HG02759 (cell line): ENCODE results near the gene SPAG8.

Experiments used
- ATAC-seq: cut with Tn5 transposase; IDR thresholded peaks from one replicate; pipeline ENCODE4 v1.9.1; 2021; ENCODE audit warnings: mild to moderate bottlenecking, moderate library complexity; ENCODE audit not compliant: unreplicated experiment

Gene SPAG8

DNA sequence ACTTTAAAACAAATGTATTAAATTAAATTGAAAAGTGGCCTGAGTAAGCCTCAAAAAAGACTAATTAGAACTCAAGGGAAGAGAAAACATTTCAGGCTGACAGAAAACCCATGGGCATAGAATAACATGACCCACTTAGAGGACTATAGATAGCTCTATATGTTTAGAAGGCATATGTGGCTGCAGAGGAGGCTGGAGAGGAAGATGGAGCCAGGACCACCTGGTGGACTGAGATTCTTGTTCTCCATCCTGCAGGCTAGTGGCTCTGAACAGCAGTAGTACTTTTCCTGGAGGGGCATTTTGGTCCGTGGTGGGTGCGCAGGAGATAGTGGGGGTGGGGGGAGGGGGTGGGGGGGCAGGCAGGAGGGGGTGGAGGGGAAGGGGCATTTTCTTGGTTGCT is 31.0 kb downstream of the SPAG8 start:
- ATAC-seq, result no peak

- no peak for ATAC-seq
Measured at GRCh38 chr9:35778496-35778895, 33.6 kb downstream of the SPAG8 start.

DNA sequence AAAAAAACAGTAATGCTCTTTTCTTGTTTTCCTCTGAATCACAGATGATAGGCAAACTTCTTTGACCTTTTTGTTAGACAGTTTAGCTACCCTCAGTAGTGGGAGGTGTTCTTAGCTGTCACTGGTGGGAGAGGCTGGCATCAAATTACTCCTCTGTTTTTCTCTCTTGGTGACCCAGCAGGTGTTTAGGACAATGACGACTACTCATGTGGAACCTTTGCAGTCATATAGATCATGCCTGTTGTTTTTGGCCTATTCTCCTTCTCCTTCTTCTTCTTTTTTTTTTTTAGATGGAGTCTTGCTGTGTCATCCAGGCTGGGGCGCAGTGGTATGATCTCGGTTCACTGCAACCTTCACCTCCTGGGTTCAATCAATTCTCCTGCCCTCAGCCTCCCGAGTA is 36.0 kb downstream of the SPAG8 start:
- peak; percentile 53 for ATAC-seq

GRCh38 chr9:35774907-35775635 is 37.0 kb downstream of the SPAG8 start:
- ATAC-seq, result no peak

DNA sequence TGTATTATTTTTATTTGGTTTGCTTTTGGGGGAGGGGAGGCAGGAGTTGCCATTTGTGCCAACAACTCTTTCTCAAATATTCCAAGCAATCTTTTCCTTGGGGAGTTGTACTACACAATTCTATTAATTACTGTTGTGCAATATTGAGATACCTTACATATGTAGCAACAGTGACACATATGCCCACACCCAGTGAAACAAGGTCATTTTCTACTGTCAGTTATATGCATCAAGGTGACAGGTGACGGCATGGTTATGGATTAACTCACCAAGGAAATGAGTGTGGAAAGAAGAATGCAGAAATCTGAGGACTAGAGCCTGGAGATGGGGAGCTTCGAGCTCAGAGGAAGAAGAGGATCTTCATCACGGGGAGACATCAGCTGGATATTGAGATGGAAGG is 40.1 kb downstream of the SPAG8 start:
- no peak for ATAC-seq

DNA sequence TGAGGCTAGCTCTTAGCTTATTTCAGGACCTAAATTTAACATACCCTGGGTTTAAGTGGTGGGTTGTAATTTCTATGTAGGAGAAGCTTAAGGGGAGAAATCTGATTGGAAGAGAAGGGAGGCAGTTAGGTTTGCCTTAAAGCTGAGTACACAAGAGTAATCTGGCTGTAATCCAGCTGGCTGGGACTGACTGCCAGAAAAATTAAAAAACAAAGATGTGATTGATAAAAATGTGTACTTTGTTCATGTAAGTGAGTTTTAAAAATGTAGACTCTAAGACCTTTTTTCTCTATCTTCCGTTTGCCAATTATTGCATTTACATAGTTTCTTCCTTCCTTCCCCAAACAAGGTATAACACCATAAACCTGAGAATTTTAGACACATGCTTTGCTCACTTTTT is 40.5 kb downstream of the SPAG8 start:
- ATAC-seq, result no peak

DNA sequence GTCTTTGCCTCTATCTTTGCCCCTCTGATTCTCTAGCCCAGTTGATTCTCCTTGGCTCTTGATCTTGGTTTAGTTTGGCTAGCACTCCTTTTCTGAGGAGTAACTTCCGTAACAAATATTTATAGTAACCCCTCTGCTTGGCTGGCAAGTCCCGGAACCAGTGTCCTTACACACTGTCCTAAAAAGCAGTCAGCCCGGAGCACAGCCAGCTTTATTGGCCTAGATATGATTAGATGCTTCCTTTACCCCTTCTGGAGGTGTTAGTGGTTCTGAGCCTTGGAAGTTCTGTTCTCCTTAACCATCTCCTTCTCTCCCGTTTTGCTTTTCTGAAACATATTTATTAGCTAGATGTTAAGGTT is 41.0 kb downstream of the SPAG8 start:
- no peak for ATAC-seq

DNA sequence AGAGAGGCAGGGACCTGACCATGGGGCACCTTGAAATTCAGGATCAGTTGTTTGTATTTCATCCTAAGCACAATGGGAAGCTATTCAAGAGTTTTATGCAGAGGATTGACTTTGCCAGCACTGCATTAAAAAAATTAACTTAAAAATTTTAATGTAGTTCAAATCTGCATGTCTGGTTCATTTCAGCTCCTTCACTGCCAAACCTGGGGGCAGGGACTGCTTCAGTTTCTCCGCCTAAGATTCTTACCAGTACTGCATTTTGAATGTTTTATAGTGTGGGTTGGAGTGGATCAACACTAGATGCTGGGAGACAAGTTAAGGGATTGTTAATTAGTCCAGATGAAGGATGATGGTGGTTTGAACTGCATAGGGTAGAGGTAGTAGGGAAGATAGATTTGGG is 42.3 kb downstream of the SPAG8 start:
- no peak for ATAC-seq

DNA sequence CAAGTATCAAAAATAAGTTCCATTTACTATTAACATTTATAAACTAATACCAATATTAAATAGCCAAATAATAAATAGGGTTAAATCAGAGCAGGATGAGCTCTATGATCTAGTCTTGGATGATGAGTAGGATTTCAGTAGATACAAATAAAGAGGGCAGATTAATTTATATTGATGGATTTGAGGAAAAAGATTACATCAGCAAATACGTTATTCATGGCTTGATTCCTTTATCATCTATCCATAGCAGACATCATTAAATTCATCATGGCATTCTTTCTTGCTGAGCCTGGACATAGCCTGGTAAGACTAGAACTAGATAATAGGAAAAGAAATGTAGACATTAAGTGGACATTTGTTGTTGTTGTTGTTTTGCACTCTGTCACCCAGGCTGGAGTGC is 44.6 kb downstream of the SPAG8 start:
- ATAC-seq, result no peak

- no peak for ATAC-seq
Measured at GRCh38 chr9:35766997-35767396, 45.1 kb downstream of the SPAG8 start.

- no peak for ATAC-seq
Measured at GRCh38 chr9:35763803-35764202, 48.3 kb downstream of the SPAG8 start.

DNA sequence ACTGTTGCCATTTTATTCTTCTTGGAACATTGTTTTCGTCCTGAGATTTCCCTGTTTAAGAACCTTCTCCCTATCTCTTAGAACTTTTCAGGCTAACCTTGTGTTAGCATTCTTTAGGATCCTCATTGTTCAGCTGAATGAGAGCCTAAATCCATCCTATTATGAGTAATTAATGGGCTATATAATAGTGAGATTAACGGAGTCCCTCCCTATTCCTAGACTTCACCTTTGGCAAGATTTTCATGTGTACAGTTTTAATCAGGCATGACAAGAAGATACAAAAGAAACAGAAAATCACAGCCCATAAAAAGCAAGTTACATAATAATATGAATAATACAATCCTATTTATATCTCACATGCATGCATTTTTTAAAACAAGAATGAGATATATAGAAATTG is 48.9 kb downstream of the SPAG8 start:
- ATAC-seq, result no peak

DNA sequence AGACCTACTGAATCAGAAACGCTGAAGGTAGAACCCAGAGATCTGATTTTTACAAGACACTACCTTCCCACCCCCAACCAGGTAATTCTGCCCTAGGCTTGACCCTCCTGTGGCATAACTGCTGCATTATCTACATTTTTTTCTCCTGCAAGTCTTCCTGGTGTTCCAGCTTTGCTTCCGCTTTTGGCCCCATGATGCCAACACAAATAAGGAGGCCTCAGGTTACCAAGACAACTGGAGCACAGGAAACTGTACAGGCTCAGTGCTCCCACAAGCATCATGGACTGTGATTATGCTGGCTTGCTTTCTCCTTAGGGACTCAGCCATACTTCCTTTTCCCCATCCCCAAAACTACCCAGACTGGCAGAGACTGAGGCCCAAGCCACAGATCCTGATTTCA is 51.4 kb downstream of the SPAG8 start:
- no peak for ATAC-seq

DNA sequence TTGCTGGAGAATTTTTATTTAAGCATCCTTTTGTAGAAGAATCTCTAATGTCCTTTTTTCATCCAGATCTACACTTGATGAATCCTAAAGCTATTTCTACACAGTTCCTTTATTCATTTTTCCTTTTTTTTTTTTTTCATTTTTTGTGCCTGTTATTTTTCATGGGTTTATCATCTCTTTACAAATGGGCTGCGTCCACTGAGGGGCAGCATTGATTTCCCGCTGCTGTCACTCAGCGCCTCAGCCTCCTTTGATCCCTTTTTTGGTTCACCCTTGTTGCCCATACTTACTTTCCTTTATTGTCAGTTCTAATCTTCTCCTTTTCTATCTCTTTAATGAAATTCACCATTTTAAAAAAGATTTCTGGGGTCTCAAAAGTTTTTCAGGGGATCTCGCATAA is 52.3 kb downstream of the SPAG8 start:
- ATAC-seq, result no peak
